ENCODE results near the gene LOXHD1. TPM values are rescaled to one million over a fixed set of nuclear protein-coding genes. Genes with fewer than 3 reads are reported as not detected.

LOXHD1 gene
- total RNA-seq, 1 donor from 2014 or later, result not detected

DNA sequence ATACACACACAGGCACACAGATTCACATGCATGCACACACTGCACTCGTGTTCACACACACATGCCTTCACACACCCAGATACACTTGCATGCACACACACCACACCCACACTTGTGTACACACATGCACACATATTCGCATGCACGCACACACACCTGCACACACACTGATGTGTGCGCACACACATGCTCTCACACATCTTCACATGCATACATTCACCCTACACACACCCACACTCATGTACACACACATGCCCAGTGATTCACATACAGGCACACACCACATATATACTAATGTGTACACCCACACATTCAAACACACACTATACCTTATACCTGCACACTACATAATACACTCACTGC, 181.6 kb downstream of the LOXHD1 start:
- Mint-ChIP-seq H3K9me3 (no peaks in the 10 kb centered on the region), H3K4me1 (peaks cover 9% of the 10 kb centered on the region), H3K27ac (no peak overlapping the region), H3K36me3 (ENCODE audit: low read depth) (no peaks in the 10 kb centered on the region), H3K4me3 (no peak overlapping the region), H3K27me3 (peaks cover 4% of the 10 kb centered on the region)
- intact Hi-C loops (cut with micrococcal nuclease), result no loop called here
- no peak for DNase-seq

DNA sequence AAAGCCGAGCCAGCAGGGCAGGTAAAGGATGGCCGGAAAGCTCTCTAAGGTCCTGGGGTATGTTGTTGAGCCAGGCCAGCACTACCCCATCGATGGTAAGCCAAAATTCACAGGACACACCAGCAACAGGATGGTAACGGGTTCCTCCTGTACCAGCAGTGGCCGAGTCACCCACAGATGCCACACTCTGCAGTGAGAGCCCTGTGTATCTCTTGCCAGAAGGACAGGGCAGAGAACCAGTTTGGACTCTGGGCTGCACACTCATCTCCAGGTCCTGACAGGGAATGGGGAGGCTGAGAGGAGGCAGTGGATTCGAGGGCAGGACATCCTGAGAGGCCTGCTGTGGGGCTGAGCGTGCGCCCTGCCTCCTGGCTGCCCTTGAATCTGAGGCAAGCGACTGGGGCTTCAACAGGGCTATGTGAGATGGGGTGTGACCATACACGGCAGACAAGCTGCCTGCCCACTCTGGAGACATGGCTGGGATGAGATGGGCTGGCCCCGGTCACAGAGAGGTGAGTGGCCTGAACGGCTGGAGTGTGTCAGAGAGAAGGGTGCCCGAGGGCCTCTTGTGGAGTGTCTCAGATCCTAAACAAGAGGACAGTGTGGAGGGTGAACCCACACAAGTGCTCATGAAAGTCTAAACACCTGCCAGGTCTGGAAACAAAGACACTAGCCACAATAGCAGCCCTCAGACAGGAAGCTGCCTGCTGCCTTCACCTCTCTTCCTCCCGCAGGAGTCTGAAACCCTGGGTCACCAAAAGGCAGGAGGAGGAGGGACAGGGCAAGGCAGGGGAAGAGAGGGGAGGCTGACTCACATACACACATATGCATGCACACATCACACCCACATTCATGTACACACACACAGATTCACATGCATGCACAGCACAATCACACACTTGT, 182.3 kb downstream of the LOXHD1 start:
- no peak overlapping the region for H3K4me3 Mint-ChIP-seq
- H3K27ac Mint-ChIP-seq, result no peak overlapping the region
- no peak for DNase-seq
- H3K9me3 Mint-ChIP-seq, result no peaks in the 10 kb centered on the region
- H3K4me1 Mint-ChIP-seq, result peaks cover 9% of the 10 kb centered on the region
- H3K27me3 Mint-ChIP-seq, result peaks cover 2% of the 10 kb centered on the region
- H3K36me3 Mint-ChIP-seq (ENCODE audit: low read depth), result no peaks in the 10 kb centered on the region
- intact Hi-C loops (cut with micrococcal nuclease), result no loop called here

DNA sequence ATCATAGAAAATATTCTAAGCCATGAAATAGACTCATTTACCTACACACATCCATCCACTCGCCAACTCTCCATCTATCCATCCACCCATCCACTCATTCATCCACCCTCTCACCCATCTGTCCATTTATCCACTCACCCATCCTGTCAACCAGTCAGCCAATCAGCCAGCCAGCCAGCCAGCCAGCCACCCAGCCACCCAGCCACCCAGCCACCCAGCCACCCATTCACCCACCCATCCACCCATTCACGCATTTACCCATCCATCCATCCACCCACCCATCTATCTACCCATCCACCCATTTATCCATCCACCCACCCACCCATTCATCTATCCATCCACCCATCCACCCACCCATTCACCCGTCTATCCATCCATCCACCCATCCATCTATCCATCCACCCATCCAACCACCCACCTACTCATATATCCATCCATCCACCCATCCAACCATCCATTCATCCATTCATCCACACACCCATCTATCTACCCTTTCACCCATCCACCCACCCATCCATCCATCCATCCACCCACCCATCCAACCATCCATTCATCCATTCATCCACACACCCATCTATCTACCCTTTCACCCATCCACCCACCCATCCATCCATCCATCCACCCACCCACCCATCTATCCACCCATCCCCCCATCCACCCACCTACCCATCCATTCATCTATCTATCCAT, 185.1 kb downstream of the LOXHD1 start:
- intact Hi-C loops (cut with micrococcal nuclease), result no loop called here
- H3K4me3 Mint-ChIP-seq, result no peak overlapping the region
- peaks cover 2% of the 10 kb centered on the region for H3K27me3 Mint-ChIP-seq
- H3K4me1 Mint-ChIP-seq, result peaks cover 9% of the 10 kb centered on the region
- no peaks in the 10 kb centered on the region for H3K36me3 Mint-ChIP-seq (ENCODE audit: low read depth)
- no peak overlapping the region for H3K27ac Mint-ChIP-seq
- no peak for DNase-seq
- no peaks in the 10 kb centered on the region for H3K9me3 Mint-ChIP-seq

DNA sequence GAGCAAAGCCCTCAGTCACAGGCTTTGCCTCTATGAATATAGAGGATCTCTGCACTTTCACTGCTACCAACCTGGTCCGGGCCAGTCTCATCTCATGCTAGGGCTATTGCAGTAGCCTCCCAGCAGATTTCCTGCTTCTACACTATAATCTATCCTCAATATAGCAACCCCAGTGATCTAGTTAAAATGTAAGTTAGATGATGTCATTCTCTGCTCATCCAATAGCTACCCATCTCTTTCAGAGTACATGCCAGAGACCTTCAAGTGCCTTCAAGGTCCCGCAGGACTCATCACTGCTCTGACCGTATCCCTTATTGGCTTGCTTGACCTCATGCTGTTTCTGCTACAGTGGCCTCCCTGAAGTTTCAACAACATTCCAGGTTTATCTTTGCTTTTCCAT, 186.3 kb downstream of the LOXHD1 start:
- Mint-ChIP-seq H3K4me3 (no peak overlapping the region), H3K27ac (no peak overlapping the region), H3K27me3 (peaks cover 2% of the 10 kb centered on the region), H3K36me3 (ENCODE audit: low read depth) (no peaks in the 10 kb centered on the region), H3K9me3 (no peaks in the 10 kb centered on the region), H3K4me1 (peaks cover 9% of the 10 kb centered on the region)
- DNase-seq, result no peak
- intact Hi-C loops (cut with micrococcal nuclease), result no loop called here

DNA sequence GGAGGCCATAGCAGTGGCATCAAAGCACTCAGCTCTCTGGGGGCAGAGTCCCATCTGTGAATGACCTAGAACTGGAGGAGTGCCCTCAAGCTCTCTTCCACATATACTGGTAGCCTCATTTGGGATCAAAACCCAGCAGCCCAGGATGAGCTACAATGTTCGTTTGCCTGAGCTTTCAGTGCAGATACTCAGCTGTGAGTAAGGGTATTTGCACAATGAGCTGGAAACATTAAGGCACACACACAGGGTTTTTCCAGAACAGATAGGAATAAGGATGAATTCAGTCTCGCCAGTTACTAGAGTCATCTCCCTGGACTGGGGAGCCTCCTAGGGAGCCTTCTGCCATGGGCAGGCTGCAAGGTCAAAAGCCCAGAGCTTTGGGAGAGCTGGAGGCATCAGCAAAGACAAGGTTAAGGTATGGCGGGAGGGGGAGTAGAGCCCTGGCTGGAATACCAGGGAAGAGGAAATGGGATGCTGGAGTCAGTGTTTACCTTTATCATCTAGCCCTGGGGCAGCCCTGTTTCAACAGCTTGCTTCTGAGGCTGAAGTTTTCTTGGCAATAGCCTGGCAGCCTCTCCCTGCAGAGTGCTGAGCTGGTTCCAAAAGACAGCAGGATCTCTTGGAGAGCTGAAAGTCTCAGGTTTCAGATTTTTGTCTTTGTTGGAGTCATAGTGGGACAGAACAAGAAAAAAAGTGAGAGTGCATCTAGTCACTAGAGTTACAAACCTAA, 187.7 kb downstream of the LOXHD1 start:
- Mint-ChIP-seq H3K9me3 (no peaks in the 10 kb centered on the region), H3K27me3 (peaks cover 7% of the 10 kb centered on the region)
- DNase-seq, result no peak

DNA sequence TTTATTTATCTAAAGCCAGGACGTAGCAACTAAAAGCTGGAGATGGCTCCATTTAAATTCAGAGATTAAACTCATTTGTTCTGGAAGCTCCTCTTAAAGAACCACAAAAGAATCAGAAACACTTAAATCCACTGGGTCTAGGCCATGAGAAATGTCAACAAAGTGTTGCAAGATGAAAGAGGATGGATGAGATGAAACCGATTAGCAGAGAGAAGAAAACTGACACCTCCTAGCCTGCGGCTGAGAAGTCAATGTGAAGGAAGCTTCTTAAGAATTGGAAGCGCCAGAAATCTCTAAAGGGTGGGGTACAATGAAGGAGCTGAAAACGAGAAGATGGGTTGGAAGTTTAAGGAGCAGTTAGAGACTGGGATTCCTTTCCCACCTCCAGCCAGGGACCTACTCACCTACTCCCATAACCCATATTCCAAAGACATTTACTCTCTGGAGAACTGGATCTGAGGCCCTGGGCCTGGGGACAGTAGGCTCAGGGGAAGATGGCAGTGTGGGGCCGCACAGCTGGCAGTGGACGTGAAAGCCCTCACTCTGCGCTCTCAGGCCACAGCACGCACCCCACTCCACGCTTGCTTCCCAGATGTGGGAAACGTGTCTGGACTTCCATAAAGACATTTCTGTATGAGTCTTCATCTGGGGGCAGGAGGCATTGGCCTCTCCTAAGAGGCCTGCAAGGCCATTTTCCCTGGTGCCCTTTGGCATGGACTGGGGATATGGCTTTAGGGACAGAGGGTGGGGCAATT, 188.4 kb downstream of the LOXHD1 start:
- Mint-ChIP-seq H3K4me3 (no peak overlapping the region), H3K27ac (no peak overlapping the region), H3K4me1 (no peaks in the 10 kb centered on the region), H3K36me3 (ENCODE audit: low read depth) (no peaks in the 10 kb centered on the region), H3K9me3 (no peaks in the 10 kb centered on the region), H3K27me3 (peaks cover 10% of the 10 kb centered on the region)
- no peak for DNase-seq
- intact Hi-C loops (cut with micrococcal nuclease), result no loop called here

More for the DNA sequence above, 187.7 kb downstream of the LOXHD1 start:
- Mint-ChIP-seq H3K4me3 (no peak overlapping the region), H3K36me3 (ENCODE audit: low read depth) (no peaks in the 10 kb centered on the region), H3K27ac (no peak overlapping the region), H3K4me1 (no peaks in the 10 kb centered on the region)
- intact Hi-C loops (cut with micrococcal nuclease), result no loop called here

DNA sequence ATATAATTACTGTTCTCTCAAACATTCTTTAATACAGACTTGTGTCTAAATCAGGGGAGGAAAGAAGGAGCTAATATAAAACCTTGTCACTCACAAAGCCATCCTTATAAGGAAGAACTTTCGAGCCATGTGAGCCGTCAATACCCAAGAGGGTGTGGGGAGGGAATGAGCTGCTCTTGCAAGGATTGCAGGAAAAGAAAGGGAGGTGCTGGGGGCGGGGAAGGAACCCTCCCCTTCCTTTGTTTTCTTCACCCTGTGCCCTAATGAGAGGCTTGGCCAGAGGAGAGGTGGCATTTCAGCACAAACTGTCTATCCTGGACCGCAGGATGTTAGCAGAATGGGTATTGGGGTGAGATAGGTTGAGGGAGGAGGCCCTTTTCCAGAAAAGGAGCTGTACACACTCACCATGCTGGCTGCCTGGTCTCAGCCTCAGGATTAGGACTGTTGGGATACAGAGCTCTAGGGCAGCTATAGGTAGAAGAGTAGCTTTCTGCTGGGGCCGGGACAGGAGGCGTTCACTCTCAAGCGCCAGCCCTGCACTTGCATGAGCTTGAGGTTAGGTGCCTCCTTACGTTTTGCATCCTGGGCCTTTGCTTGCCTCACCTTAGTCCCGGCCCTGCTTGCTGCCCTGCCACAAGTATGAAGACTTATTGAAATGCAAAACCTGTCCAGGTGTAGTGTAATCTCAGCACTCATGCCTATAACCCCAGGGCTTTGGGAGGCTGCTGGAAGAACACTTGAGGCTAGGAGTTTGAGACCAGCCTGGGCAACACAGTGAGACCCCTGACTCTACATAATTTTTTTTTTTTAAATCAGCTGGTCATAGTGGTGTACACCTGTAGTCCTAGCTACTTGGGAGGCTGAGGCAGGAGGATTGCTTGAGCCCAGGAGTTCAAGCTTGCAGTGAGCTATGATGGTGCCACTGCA, 190.5 kb downstream of the LOXHD1 start:
- H3K27me3 Mint-ChIP-seq, result peaks cover 12% of the 10 kb centered on the region
- no peaks in the 10 kb centered on the region for H3K36me3 Mint-ChIP-seq (ENCODE audit: low read depth)
- H3K9me3 Mint-ChIP-seq, result no peaks in the 10 kb centered on the region
- H3K27ac Mint-ChIP-seq, result no peak overlapping the region
- H3K4me1 Mint-ChIP-seq, result no peaks in the 10 kb centered on the region
- intact Hi-C loops (cut with micrococcal nuclease), result no loop called here
- no peak for DNase-seq
- no peak overlapping the region for H3K4me3 Mint-ChIP-seq

DNA sequence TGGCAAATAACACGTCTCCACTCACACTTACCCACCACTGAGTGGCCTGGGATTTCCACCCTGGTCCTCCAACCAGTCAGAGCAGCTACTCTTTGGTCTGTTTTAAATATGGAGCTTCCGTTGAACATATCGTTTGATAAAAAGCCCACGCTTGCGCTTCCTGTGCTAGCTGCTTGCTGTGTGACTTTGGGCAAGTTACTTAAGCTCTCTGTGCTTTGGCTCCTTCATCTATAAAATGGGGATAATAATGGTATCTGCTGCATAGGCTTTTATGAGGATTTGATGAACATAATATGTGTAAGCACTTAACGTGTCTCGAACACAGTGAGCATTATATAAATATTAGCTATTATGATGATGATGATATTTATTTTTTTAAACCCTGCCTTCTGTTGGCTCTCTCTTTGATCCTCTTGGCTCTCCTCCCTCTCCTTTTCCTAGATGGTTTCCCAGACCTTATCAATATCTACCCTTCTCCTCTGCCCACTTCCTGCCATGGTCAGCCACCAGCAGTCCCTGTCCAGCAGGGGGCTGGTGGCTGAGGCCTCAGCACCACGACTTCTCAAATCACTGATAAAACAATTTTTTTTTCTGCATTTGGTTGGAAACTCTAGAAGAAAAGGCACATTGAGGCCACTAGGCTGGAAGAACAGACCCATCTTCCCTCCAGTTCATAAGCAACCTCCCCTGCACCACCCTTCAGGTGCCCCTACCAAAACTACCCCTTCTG, 191.9 kb downstream of the LOXHD1 start:
- H3K9me3 Mint-ChIP-seq, result no peaks in the 10 kb centered on the region
- peaks cover 10% of the 10 kb centered on the region for H3K27me3 Mint-ChIP-seq
- H3K4me3 Mint-ChIP-seq, result no peak overlapping the region
- H3K27ac Mint-ChIP-seq, result no peak overlapping the region
- H3K36me3 Mint-ChIP-seq (ENCODE audit: low read depth), result no peaks in the 10 kb centered on the region
- H3K4me1 Mint-ChIP-seq, result no peaks in the 10 kb centered on the region
- DNase-seq, result no peak
- intact Hi-C loops (cut with micrococcal nuclease), result no loop called here

DNA sequence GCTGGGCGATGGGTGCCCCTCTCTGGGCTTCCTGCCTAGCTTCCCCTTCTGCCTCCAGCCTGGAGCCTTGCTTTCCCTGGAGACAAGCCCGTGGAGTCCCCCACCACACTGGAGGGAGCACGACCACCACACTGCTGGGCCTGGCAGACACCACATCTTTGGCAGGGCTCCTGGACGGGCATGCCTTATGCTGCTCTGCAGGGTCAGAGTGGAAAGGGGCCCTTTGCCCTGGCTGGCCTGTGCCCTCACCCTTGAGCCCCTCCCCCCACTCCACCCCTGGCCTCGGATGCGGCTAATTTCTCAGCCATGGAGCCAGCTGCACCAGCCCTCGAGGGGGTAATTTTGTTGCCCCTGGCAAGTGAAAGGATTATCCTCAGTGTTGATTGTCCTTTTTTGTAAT, 194.5 kb downstream of the LOXHD1 start:
- Mint-ChIP-seq H3K27ac (no peak overlapping the region), H3K9me3 (no peaks in the 10 kb centered on the region), H3K27me3 (peaks cover 10% of the 10 kb centered on the region), H3K4me1 (no peaks in the 10 kb centered on the region), H3K4me3 (no peak overlapping the region), H3K36me3 (ENCODE audit: low read depth) (no peaks in the 10 kb centered on the region)
- intact Hi-C loops (cut with micrococcal nuclease), result no loop called here
- DNase-seq, result no peak

DNA sequence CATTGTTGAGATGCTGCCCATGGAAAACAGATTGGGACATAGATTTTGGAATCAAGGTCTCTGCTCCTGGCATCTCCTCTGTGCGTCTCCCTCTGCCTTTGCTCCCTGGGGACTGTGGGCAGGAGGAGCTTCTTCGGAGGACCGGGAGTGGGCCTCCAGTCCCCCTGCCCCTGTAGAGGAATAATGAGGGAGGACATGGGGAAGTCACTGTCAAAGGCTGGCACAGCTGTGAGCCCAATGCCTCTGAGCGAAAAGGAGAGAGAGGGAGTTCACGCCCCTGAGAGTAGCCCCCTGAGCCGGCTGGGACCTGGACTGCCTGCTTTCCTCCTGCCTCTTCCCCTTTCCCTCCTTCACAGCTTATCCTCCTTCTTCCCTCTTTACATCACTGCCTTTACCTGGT, 195.0 kb downstream of the LOXHD1 start:
- Mint-ChIP-seq H3K9me3 (no peaks in the 10 kb centered on the region), H3K36me3 (ENCODE audit: low read depth) (no peaks in the 10 kb centered on the region), H3K27ac (no peak overlapping the region), H3K27me3 (peaks cover 10% of the 10 kb centered on the region), H3K4me3 (no peak overlapping the region), H3K4me1 (no peaks in the 10 kb centered on the region)
- intact Hi-C loops (cut with micrococcal nuclease), result no loop called here
- no peak for DNase-seq

DNA sequence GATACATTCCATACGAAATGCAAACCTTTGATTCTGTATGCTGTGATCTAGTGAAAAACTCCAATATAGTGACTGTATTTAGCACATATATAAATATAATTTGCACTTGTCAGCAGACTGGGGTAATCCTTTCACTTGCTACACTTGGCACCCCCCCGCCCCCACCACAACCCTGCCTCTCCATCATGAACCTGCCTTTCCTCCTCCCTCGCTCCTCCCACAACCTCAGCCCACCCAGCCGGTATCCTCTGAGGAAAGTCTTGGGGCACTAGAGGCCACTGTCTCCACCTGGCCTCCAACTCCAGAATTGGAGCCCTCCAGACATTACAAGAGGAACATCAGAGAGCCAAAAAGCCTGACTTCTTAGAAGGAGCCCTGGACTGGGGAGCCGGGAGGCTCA, 196.3 kb downstream of the LOXHD1 start:
- intact Hi-C loops (cut with micrococcal nuclease), result no loop called here
- Mint-ChIP-seq H3K4me3 (no peak overlapping the region), H3K36me3 (ENCODE audit: low read depth) (no peaks in the 10 kb centered on the region), H3K27ac (no peak overlapping the region), H3K4me1 (no peaks in the 10 kb centered on the region), H3K27me3 (peaks cover 10% of the 10 kb centered on the region), H3K9me3 (no peaks in the 10 kb centered on the region)
- no peak for DNase-seq

DNA sequence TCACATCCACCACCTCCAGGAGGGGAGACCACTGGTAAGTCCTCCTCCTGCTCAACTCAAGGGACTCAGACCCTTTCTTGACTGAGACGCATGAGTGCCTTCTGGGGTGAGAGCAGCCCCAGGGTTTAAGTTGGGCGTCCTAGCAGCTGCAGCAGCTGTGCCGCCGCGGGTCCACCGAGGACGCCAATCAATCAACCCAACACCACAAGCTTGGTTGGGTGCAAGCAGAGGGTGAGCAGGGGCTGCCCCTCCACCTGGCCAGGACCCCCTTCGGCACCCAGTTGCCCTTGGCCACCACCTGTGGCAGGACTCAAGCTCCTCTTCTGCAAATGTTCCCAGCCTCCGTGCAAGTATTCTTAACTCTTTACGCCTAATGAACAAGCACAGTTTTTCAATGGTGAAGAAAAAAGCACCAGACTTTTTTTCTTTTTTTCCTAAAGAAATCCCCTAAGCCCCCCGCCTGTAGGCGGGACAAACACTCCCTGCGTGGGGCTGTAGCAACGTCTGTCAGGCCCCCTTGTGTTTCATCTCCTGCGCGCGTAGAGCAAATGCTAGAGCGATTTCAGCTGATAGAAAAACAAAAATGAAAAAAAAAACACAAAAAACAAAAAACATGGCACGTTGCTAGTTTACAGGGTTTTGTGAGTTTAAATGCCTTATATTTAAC, 197.1 kb downstream of the LOXHD1 start:
- Mint-ChIP-seq H3K9me3 (no peaks in the 10 kb centered on the region), H3K27ac (no peak overlapping the region), H3K4me3 (no peak overlapping the region), H3K36me3 (ENCODE audit: low read depth) (no peaks in the 10 kb centered on the region), H3K4me1 (no peaks in the 10 kb centered on the region), H3K27me3 (peaks cover 6% of the 10 kb centered on the region)
- no peak for DNase-seq
- intact Hi-C loops (cut with micrococcal nuclease), result no loop called here
